ENCODE measurements around the gene NDST3.

- TF ChIP-seq CTCF (IDR thresholded peaks at IDR 0.05) (no peak), POLR2A (IDR thresholded peaks at IDR 0.05) (no peak)
These were observed 64.8 kb downstream of the NDST3 start for GRCh38 chr4:118099106-118099505.
